GM12878 (cell line): ENCODE results near the gene CENPQ.

Experiments
- ATF2 ChIP-seq: IDR thresholded peaks from 2 replicates; pipeline ENCODE4 v1.6.1; 2012; ENCODE audit warnings: low read length, inconsistent platforms
- ATF3 ChIP-seq: IDR thresholded peaks from 2 replicates; pipeline ENCODE4 v1.6.1; 2011; ENCODE audit warnings: low read depth, mild to moderate bottlenecking, low read length, moderate library complexity, borderline replicate concordance; ENCODE audit errors: extremely low read depth
- BCL11A ChIP-seq: IDR thresholded peaks from 2 replicates; pipeline ENCODE4 v1.6.1; 2011; ENCODE audit warnings: low read depth, low read length
- RAD21 ChIP-seq: IDR thresholded peaks from 2 replicates; pipeline ENCODE4 v1.6.1; 2011; ENCODE audit warnings: mild to moderate bottlenecking, low read depth, low read length, moderate library complexity; ENCODE audit not compliant: insufficient read depth
- RFX5 ChIP-seq: IDR thresholded peaks from 2 replicates; pipeline ENCODE4 v1.6.1; 2011; ENCODE audit warnings: low read depth, low read length, improper control_type of control experiment
- SIN3A ChIP-seq: IDR thresholded peaks from 2 replicates; pipeline ENCODE4 v1.6.1; 2012; ENCODE audit warnings: low read depth, low read length, improper control_type of control experiment

- no peak for TF ChIP-seq BCL11A
- no peak for TF ChIP-seq SIN3A
- no peak for TF ChIP-seq RFX5
- no peak for TF ChIP-seq ATF2
- no peak for TF ChIP-seq ATF3
- TF ChIP-seq RAD21, result no peak
Observed at GRCh38 chr6:49541936-49542335, 78.8 kb downstream of the CENPQ start.
